GM21367 (cell line): ENCODE results near the gene IMMP2L.

ENCODE experiments used
- ATAC-seq: cut with Tn5 transposase; IDR thresholded peaks from one replicate; pipeline ENCODE4 v1.9.1; 2021; ENCODE audit not compliant: unreplicated experiment

IMMP2L gene

DNA sequence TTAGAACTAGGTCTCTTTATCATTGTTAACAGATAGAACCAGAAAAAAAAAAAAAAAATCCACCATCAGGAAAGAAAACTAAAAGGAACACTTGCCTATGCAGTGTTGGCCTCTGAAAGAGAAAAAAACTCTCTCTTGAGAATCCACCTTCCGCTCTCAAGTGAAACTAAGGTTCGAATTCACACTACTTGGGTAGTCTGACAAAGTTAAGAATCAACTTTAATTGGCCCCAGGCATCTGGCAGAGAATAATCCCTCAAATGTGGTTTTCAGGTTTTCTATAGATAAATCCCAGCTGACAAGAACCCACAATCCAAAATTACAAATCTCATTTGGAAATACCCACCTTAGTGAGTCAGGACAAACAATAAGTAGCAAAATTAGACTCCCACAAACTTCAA lies 671.1 kb downstream of the IMMP2L start:
- ATAC-seq: no peak

- ATAC-seq: no peak
Measured at GRCh38 chr7:110890101-110890500, 672.2 kb downstream of the IMMP2L start.

DNA sequence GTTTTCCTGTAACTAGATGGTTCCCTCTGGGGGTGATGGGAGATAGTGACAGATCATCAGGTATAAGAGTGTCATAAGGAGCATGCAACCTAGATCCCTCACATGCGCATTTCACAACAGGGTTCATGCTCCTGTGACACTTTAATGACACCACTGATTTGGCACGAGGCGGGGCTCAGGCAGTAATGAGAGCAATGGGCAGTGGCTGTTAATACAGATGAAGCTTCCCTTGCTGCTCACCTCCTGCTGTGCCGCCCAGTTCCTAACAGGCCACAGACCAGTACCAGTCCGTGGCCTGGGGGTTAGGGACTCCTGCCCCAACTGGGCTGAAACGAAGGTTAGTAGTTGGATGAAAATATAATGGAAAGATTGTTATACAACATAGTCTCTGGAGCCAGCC lies 673.0 kb downstream of the IMMP2L start:
- no peak for ATAC-seq

DNA sequence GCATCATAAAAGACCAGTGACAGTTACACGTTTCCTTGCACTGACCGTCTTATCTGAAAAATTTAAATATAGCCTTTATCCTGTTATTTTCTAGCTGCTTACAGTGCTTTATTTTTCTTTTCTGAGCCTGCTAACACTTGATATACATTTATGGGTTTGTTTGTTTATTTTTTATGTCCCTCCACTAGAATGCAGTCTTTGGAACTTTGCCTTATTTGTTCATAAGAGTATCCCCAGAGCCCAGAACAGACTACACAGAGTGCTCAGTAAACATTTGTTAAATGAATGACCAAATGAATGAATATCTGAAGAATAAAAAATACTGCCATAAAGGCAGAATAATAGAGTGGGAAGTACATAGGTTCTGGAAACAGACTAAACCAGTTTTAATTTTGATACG lies 673.7 kb downstream of the IMMP2L start:
- ATAC-seq: no peak

GRCh38 chr7:110885474-110885873 lies 676.8 kb downstream of the IMMP2L start:
- no peak for ATAC-seq

DNA sequence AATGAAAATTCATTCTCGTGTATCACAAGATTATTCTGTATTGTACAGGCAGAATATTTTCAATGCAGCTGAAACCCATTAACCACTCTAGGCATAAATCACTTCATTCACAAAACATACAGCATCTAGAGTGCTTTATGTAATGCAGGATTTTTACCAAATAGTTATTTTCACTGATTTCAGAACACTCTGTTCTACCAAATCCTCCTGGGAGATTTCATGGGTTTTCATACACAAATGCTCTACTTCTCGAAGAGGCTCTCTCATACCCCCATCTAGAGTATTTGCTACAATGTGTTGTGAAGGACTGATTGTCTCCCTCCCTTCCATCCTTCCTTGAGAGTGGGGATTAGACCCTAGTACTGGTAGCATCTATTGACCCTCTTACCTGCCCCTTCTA lies 680.6 kb downstream of the IMMP2L start:
- no peak for ATAC-seq

DNA sequence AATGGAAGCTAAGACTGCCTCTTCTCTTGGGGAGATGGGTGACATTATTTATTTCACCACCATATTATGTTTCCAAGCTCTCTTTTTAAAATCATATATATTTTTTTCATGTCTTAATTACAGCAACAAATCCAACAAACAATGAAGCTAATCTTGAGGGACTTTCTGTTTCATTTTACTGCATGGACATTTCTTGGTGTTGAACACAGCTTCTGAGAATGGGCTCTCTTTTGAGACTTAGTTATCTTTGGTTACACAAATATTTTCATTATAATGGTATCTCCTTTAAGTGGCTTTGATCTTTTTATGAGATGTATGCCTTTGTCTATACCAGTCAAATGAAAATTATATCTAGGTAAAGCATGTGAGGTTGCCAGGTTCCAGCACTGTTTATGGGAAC lies 681.3 kb downstream of the IMMP2L start:
- ATAC-seq: no peak

DNA sequence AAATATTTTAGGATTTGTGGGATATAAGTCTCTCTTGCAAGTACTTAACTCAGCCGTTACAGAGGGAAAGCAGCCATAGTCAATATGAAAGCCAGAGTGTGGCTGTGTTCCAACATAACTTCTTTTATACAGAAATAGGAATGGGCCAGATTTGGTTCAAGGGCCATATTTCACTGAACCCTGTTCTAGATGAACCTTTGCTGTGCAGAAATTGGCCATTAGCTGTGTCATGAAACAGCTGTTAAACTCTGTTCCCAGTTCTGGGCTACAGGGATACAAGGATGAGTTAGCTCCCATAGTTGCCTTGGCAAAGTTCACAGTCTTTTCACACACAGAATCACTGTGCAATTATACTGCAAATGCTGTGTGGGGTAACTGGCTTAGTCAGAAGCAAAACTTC lies 685.3 kb downstream of the IMMP2L start:
- ATAC-seq: no peak

GRCh38 chr7:110875346-110875745 lies 686.9 kb downstream of the IMMP2L start:
- no peak for ATAC-seq

DNA sequence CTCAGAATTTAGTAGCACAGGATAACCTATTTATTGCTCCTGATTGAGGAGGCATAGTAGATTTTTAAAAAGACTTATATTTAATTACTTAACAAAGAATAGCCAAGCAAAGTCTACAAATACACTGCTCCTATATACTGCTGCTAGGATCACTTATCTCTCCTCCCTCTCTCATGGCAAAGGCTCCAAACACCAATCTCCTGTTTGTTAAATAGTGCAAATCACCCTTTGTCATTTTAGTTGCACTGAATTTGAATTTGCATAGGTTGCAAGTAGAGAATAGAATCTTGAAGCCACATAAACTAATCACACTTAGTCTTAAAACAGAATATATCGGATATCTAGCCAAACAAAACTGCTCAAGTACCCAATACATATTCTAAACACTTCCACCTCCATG lies 690.4 kb downstream of the IMMP2L start:
- ATAC-seq: no peak

- no peak for ATAC-seq
Measured at GRCh38 chr7:110870926-110871325, 691.4 kb downstream of the IMMP2L start.

GRCh38 chr7:110868458-110868857 lies 693.8 kb downstream of the IMMP2L start:
- no peak for ATAC-seq

DNA sequence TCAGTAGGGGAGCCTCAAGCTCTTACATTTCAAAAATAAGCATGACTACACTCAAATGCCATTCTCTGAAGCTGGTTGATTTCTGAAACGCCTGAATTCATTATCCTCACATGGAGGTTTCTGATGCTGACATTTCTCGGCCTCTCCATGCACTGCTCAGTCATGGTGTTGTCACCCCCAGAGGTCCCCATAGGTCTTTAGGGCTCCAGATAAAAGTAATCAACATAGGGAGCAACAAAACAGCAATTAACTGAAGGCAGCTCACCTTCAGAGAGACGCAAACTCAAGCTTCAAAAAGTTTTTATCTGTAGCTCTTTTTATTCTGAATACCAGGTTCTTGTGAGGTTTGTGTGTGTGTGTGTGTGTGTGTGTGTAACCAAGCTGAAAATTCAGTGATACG lies 694.5 kb downstream of the IMMP2L start:
- ATAC-seq: no peak

DNA sequence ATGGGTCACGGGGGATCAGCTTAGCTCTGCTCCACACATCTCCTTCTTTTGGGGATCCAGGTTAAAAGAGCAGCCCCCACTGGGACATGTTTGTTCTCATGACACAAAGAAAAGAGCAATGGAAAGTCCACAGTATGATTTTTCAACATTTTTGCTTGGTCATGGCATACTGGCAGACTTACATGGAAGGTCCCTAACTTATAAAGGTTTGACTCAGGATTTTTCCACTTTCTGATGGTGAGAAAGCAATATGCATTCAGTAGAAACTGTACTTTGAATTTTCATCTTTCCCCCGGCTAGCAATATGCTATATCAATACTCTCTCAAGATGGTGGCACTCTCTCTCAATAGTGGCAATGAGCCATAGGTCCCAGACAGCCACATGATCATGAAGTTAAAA lies 699.0 kb downstream of the IMMP2L start:
- ATAC-seq: no peak

GRCh38 chr7:110861163-110861562 lies 701.1 kb downstream of the IMMP2L start:
- no peak for ATAC-seq

DNA sequence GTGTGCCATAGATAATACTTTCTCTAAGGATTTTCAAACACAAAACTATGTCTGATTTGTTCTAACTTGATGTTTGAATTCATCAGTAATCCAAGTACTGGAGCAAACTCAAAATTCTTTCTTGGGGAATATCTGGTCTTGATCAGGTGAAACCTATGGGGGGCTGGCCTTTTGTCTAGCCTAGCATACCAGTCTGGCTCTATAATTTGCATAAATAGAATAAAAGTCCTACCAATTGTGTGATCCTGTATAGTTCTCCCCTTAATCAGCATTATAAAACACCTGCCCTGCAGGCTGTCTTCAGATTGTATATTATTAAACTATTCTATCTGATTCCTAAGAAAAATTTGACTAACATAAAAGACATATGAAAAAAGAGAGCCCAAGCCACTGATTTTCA lies 705.2 kb downstream of the IMMP2L start:
- ATAC-seq: no peak

GRCh38 chr7:110856704-110857103 lies 705.6 kb downstream of the IMMP2L start:
- ATAC-seq: no peak

DNA sequence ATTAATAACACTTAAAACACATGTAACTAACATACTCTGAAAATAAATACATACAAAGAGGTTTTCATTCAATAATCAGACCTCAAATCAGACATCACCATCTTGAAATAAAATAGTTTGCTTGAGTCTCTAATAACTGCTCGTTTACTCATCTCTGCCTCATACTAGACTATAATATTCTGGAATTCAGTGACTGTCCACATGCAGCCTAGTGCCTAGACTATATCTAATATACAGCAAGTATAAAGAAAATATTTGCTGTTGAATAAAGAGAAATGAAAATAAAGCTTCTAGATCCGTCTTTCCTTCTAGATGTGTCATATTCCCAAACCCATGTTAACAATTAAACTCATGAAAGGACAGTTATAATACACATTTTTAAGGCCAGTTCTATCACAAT lies 707.6 kb downstream of the IMMP2L start:
- no peak for ATAC-seq

DNA sequence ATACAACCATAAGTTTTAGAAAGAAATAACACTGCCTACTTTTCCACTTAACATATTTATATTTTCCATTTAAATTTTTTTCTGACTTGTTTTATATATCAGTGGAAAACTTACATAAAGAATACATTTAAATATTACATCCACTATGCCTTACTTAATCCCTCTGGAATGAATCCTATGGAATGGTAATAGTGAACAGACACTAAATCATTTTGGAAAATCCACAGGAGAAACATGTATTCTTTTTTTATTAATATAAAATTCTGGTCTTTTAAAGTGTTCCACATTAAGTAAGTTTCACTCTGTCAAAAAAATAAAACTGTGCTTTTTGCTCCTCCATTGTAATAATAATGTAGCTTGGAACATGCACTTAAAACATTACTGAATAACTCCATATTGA lies 708.1 kb downstream of the IMMP2L start:
- no peak for ATAC-seq

GRCh38 chr7:110853263-110853662 lies 709.0 kb downstream of the IMMP2L start:
- ATAC-seq: no peak

DNA sequence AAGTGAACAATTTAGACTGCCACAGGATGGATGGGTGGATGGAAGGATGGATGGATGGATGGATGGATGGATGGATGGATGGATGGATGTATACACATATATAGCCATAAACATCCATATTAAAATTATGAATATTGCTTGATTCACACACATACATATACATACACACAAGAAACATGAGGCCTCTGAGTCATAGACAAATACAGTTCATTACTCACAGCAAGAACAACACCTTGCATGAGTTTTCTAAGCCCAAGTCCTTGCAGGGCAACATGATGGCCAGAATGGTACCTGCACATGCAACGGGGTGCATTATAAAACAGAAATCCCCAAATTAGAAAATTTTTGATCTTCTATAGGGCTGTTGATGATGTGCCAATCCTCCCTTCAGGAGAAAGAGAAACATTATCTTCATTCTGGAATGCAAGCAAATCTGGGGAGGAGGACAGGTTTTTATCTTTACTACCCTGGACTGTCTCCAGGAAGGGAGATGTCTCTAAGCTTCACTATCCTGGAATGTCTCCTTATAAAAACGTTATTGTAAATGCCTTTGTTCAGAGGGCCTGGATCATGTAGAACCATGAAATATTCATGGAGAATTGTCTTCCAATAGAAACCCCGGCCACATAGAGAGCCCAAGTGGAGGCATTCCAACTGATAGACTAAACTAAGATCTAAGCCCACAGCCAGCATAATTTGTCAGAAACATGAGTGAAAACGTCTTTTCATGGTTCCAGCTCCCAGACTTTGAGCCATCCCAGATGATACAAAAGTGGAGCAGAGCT lies 709.9 kb downstream of the IMMP2L start:
- no peak for ATAC-seq

DNA sequence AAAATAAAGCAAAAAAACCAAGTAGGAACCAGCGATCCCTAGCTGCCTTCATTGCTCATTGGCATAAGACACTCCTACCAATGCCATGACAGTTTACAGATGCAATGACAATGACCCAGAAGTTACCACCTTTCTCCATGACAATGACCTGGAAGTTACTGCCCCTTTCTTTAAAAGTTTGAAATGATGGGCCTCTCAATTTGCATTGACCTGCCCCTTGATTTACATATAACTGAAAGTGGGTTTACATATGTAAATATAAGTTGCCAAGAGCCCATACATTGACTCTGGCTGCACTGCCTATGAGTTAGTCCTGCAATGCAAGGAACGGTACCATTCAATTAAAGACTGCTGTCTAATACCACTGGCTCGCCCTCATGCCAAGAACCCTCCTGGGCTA lies 712.1 kb downstream of the IMMP2L start:
- ATAC-seq: no peak

- ATAC-seq: no peak
Measured at GRCh38 chr7:110842796-110843195, 719.5 kb downstream of the IMMP2L start.
